T-helper 1 cell (primary cell): ENCODE data around the gene ACOX2.

Experiments
- DNase-seq, 5 donors: peaks; one replicate each; pipeline ENCODE4 v3.0.0-alpha.2; 2012 to 2020

ACOX2 gene

GRCh38 chr3:58502872-58503271, 34.1 kb downstream of the ACOX2 start:
- no peak for DNase-seq

GRCh38 chr3:58497097-58497496, 39.9 kb downstream of the ACOX2 start:
- no peak for DNase-seq

GRCh38 chr3:58496206-58496857, 40.7 kb downstream of the ACOX2 start:
- DNase-seq = no peak

GRCh38 chr3:58495101-58495500, 41.9 kb downstream of the ACOX2 start:
- no peak for DNase-seq

- no peak for DNase-seq
Measured at GRCh38 chr3:58494107-58494506, 42.9 kb downstream of the ACOX2 start.

GRCh38 chr3:58492494-58492905, 44.5 kb downstream of the ACOX2 start:
- peak in 2 of 5 donors; percentile 19 to 39 for DNase-seq

- DNase-seq = peak; percentile 66 to 94 (median 77)
Measured at GRCh38 chr3:58491506-58492402, 45.2 kb downstream of the ACOX2 start, which contains the start of gene KCTD6. KCTD6 (plus strand) TSS chr3:58492096; CDS start chr3:58498756, 6,660 bp downstream.

GRCh38 chr3:58490860-58491501, 46.0 kb downstream of the ACOX2 start:
- peak in 1 of 5 donors; percentile 2 for DNase-seq

GRCh38 chr3:58488967-58489366, 48.0 kb downstream of the ACOX2 start:
- no peak for DNase-seq

- DNase-seq = no peak
Measured at GRCh38 chr3:58487140-58487886, 49.7 kb downstream of the ACOX2 start.

- DNase-seq = no peak
Measured at GRCh38 chr3:58485801-58486435, 51.1 kb downstream of the ACOX2 start.

GRCh38 chr3:58484722-58485069, 52.3 kb downstream of the ACOX2 start:
- no peak for DNase-seq

GRCh38 chr3:58484045-58484721, 52.8 kb downstream of the ACOX2 start:
- DNase-seq = no peak

- DNase-seq = peak in 1 of 5 donors; percentile 20
Measured at GRCh38 chr3:58482917-58483636, 53.9 kb downstream of the ACOX2 start.

- no peak for DNase-seq
Measured at GRCh38 chr3:58480309-58480708, 56.7 kb downstream of the ACOX2 start.

GRCh38 chr3:58478781-58479180, 58.2 kb downstream of the ACOX2 start:
- no peak for DNase-seq

- no peak for DNase-seq
Measured at GRCh38 chr3:58474967-58475578, 61.9 kb downstream of the ACOX2 start.

- DNase-seq = peak in 1 of 5 donors; percentile 10
Measured at GRCh38 chr3:58474348-58474911, 62.6 kb downstream of the ACOX2 start.

GRCh38 chr3:58473275-58473674, 63.7 kb downstream of the ACOX2 start:
- DNase-seq = no peak
